Measurements from ENCODE around the gene MAPK6. TPM values are rescaled to one million over a fixed set of nuclear protein-coding genes. Genes with fewer than 3 reads are reported as not detected.
A peak's percentile ranks its signal among the peaks of the same experiment; 100 is the strongest.
"Not testable (repeated sequence)": the region's sequence is repeated elsewhere in the genome, so short reads cannot be mapped to it uniquely, and the experiment has no call there.

MAPK6 gene
- total and polyA plus RNA-seq, 2 donors = 16.4 to 20.1 TPM

DNA sequence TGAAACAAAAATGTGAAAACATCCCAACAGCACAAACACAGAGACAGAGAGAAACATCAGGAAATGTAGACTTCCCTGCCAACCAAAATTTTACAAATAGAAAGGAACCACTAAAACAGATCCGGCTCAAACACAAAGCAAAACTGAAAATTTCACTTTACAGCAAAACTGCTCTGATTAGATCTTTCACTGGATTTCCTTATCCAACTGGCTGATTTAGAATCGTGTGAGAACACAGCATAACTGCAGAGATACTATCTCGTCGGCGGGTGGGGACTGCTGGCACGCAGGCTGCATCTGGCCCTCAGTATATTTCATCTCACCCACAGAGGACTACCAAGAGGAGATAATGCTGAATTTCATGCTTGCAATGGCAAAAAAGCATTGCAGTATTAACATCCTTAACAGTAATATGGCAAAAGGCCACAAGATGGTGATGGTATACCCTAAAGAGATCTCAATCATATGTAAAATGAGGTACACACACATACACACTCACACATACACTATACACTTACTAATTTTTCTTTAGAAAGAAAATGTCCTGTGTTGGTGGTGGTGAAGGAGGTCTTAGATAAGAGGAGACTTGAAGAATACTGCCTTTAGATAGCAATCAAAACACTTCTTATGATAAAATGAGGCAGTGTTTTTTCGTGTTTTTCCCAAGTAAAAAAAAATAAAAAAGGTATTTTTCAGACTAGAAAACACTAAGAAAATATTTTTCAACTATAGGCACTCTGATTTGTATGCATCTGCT lies 36.8 kb upstream of the MAPK6 start:
- no peaks in the 10 kb centered on the region for H3K27me3 ChIP-seq (ENCODE audit: control insufficient read depth in 2 of 2, insufficient read depth in 1 of 2, low read length in 1 of 2)
- peak overlapping the region; percentile 24 to 40 for H3K4me3 ChIP-seq (ENCODE audit: low read length in 2 of 2)
- WGBS = 2% methylated on average over 7 of the region's 7 CpGs
- peaks cover 4 to 5% of the 10 kb centered on the region in 2 donors for H3K4me1 ChIP-seq (ENCODE audit: control insufficient read depth in 2 of 2, insufficient read depth in 2 of 2, low read length in 2 of 2)
- H3K9me3 ChIP-seq (ENCODE audit: control insufficient read depth in 2 of 2, insufficient read depth in 1 of 2, low read length in 1 of 2) = no peaks in the 10 kb centered on the region
- peak; percentile 37 to 89 (median 71) for DNase-seq (ENCODE audit: low read depth in 6 of 9, low spot score in 9 of 9)
- peak overlapping the region; percentile 83 to 85 for H3K27ac ChIP-seq (ENCODE audit: low read depth in 1 of 2, low read length in 1 of 2)
- no peaks in the 10 kb centered on the region for H3K36me3 ChIP-seq (ENCODE audit: control insufficient read depth in 2 of 2, insufficient read depth in 2 of 2, low read length in 1 of 2)

DNA sequence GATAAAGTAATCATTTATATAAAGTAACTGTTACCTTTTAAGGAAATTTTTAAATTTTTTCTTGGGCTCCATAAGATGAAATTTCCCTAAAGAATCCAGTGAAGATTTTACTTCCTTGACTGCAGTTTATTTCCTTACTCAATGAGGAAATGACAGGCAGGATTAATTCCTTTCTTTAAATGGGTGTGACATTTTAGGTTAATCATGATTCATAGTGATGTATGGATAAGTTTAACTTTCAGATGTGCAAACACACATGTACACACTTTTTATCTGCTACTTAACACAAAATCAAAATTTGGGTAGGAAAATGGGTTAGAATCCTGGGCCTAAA lies 36.3 kb upstream of the MAPK6 start:
- Histone ChIP-seq H3K4me3 (ENCODE audit: low read length in 2 of 2) (no peak overlapping the region), H3K36me3 (ENCODE audit: control insufficient read depth in 2 of 2, insufficient read depth in 2 of 2, low read length in 1 of 2) (no peaks in the 10 kb centered on the region), H3K9me3 (ENCODE audit: control insufficient read depth in 2 of 2, insufficient read depth in 1 of 2, low read length in 1 of 2) (no peaks in the 10 kb centered on the region), H3K27ac (ENCODE audit: low read depth in 1 of 2, low read length in 1 of 2) (peak overlapping the region in 1 of 2 donors; percentile 83), H3K27me3 (ENCODE audit: control insufficient read depth in 2 of 2, insufficient read depth in 1 of 2, low read length in 1 of 2) (no peaks in the 10 kb centered on the region), H3K4me1 (ENCODE audit: control insufficient read depth in 2 of 2, insufficient read depth in 2 of 2, low read length in 2 of 2) (peaks cover 4 to 5% of the 10 kb centered on the region in 2 donors)
- no peak for DNase-seq (ENCODE audit: low read depth in 6 of 9, low spot score in 9 of 9)

DNA sequence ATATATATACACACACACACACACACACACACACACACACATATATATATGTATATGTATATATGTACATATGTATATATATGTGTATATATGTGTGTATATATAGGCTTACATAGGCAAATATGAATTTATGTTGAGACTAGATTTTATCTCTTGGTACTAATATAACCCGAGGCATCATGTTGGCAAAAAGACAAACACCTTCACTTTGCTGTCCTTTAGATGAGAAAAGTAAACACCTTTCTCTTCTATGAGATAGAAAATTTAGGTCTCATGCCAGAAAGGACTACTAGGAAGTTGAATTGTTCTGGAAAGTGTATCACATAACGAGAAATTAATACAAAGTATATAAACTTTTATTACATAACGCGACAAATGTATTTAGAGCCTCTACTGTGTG lies 27.9 kb upstream of the MAPK6 start:
- no peak overlapping the region for H3K4me3 ChIP-seq (ENCODE audit: low read length in 2 of 2)
- WGBS = 95% methylated on average over 4 of the region's 4 CpGs
- no peaks in the 10 kb centered on the region for H3K27me3 ChIP-seq (ENCODE audit: control insufficient read depth in 2 of 2, insufficient read depth in 1 of 2, low read length in 1 of 2)
- DNase-seq (ENCODE audit: low read depth in 6 of 9, low spot score in 9 of 9) = no peak
- H3K36me3 ChIP-seq (ENCODE audit: control insufficient read depth in 2 of 2, insufficient read depth in 2 of 2, low read length in 1 of 2) = no peaks in the 10 kb centered on the region
- no peak overlapping the region for H3K27ac ChIP-seq (ENCODE audit: low read depth in 1 of 2, low read length in 1 of 2)
- no peaks in the 10 kb centered on the region for H3K9me3 ChIP-seq (ENCODE audit: control insufficient read depth in 2 of 2, insufficient read depth in 1 of 2, low read length in 1 of 2)
- H3K4me1 ChIP-seq (ENCODE audit: control insufficient read depth in 2 of 2, insufficient read depth in 2 of 2, low read length in 2 of 2) = no peaks in the 10 kb centered on the region

DNA sequence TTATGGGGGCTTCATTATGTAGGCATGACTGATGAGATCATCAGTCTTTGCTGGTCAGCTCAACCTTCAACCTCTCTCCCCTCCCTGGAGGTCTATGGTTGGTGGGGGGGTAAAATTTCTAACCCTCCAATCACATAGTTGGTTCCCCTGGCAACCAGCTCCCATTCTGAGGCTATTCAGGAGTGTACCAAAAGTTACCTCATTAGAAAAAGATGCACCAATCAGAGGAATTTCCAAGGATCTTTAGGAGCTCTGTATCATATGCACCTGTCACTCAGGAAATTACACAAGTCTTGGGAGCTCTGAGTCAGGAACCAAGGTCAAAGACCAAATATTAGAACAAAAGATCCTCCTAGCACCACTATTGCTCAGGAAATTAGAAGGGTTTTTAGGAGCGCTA lies 26.1 kb upstream of the MAPK6 start:
- no peaks in the 10 kb centered on the region for H3K36me3 ChIP-seq (ENCODE audit: control insufficient read depth in 2 of 2, insufficient read depth in 2 of 2, low read length in 1 of 2)
- WGBS = 97% methylated on average over 1 of the region's 1 CpG
- H3K9me3 ChIP-seq (ENCODE audit: control insufficient read depth in 2 of 2, insufficient read depth in 1 of 2, low read length in 1 of 2) = no peaks in the 10 kb centered on the region
- H3K27ac ChIP-seq (ENCODE audit: low read depth in 1 of 2, low read length in 1 of 2) = no peak overlapping the region
- no peaks in the 10 kb centered on the region for H3K4me1 ChIP-seq (ENCODE audit: control insufficient read depth in 2 of 2, insufficient read depth in 2 of 2, low read length in 2 of 2)
- no peaks in the 10 kb centered on the region for H3K27me3 ChIP-seq (ENCODE audit: control insufficient read depth in 2 of 2, insufficient read depth in 1 of 2, low read length in 1 of 2)
- no peak for DNase-seq (ENCODE audit: low read depth in 6 of 9, low spot score in 9 of 9)
- H3K4me3 ChIP-seq (ENCODE audit: low read length in 2 of 2) = no peak overlapping the region

DNA sequence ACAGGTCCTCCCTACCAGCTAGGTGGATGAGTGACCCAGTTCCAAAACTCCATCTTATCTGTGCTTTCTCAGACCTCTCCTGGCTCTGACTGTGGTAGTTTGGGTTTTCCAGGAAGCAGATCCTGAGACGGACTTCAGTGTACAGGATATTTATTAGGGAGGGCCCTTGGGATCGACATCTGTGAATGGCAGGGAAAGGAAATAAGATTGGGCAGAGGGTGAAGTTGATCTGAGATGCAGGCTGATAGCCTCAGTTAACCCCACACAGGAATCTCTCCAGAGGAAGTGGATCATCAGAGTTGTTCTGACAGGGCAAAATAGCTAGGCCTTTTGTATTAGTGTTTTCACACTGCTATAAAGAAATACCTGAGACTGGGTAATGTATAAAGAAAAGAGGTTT lies 16.7 kb upstream of the MAPK6 start:
- 91% methylated on average over 2 of the region's 2 CpGs for WGBS
- H3K36me3 ChIP-seq (ENCODE audit: control insufficient read depth in 2 of 2, insufficient read depth in 2 of 2, low read length in 1 of 2) = no peaks in the 10 kb centered on the region
- no peaks in the 10 kb centered on the region for H3K27me3 ChIP-seq (ENCODE audit: control insufficient read depth in 2 of 2, insufficient read depth in 1 of 2, low read length in 1 of 2)
- H3K27ac ChIP-seq (ENCODE audit: low read depth in 1 of 2, low read length in 1 of 2) = no peak overlapping the region
- peaks cover 0 to 3% of the 10 kb centered on the region in 2 donors for H3K4me1 ChIP-seq (ENCODE audit: control insufficient read depth in 2 of 2, insufficient read depth in 2 of 2, low read length in 2 of 2)
- DNase-seq (ENCODE audit: low read depth in 6 of 9, low spot score in 9 of 9) = no peak
- H3K9me3 ChIP-seq (ENCODE audit: control insufficient read depth in 2 of 2, insufficient read depth in 1 of 2, low read length in 1 of 2) = no peaks in the 10 kb centered on the region
- H3K4me3 ChIP-seq (ENCODE audit: low read length in 2 of 2) = no peak overlapping the region

DNA sequence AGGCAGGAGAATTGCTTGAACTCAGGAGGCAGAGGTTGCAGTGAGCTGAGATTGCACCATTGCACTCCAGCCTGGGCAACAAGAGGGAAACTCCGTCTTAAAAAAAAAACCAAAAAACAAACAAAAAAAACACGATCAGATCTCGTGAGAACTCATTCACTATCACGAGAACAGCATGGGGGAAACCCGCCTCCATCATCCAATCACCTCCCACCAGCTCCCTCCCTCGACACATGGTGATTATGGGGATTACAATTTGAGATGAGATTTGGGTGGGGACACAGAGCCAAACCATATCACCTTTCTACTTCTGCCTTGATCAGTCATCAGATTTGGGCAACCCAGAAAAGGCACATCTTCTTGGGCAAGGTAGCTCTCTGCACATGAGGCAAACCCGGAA lies 15.9 kb upstream of the MAPK6 start:
- H3K27me3 ChIP-seq (ENCODE audit: control insufficient read depth in 2 of 2, insufficient read depth in 1 of 2, low read length in 1 of 2); H3K4me1 ChIP-seq (ENCODE audit: control insufficient read depth in 2 of 2, insufficient read depth in 2 of 2, low read length in 2 of 2); H3K4me3 ChIP-seq (ENCODE audit: low read length in 2 of 2); DNase-seq (ENCODE audit: low read depth in 6 of 9, low spot score in 9 of 9); H3K27ac ChIP-seq (ENCODE audit: low read depth in 1 of 2, low read length in 1 of 2); H3K9me3 ChIP-seq (ENCODE audit: control insufficient read depth in 2 of 2, insufficient read depth in 1 of 2, low read length in 1 of 2); H3K36me3 ChIP-seq (ENCODE audit: control insufficient read depth in 2 of 2, insufficient read depth in 2 of 2, low read length in 1 of 2): not testable (repeated sequence)
- 96% methylated on average over 7 of the region's 7 CpGs for WGBS

- WGBS = 98% methylated on average over 1 of the region's 1 CpG
- Histone ChIP-seq H3K4me1 (ENCODE audit: control insufficient read depth in 2 of 2, insufficient read depth in 2 of 2, low read length in 2 of 2) (peaks cover 0 to 7% of the 10 kb centered on the region in 2 donors), H3K36me3 (ENCODE audit: control insufficient read depth in 2 of 2, insufficient read depth in 2 of 2, low read length in 1 of 2) (no peaks in the 10 kb centered on the region), H3K9me3 (ENCODE audit: control insufficient read depth in 2 of 2, insufficient read depth in 1 of 2, low read length in 1 of 2) (no peaks in the 10 kb centered on the region), H3K27me3 (ENCODE audit: control insufficient read depth in 2 of 2, insufficient read depth in 1 of 2, low read length in 1 of 2) (no peaks in the 10 kb centered on the region), H3K4me3 (ENCODE audit: low read length in 2 of 2) (no peak overlapping the region), H3K27ac (ENCODE audit: low read depth in 1 of 2, low read length in 1 of 2) (no peak overlapping the region)
- no peak for DNase-seq (ENCODE audit: low read depth in 6 of 9, low spot score in 9 of 9)
Measured at GRCh38 chr15:52003710-52004109, 15.3 kb upstream of the MAPK6 start.

DNA sequence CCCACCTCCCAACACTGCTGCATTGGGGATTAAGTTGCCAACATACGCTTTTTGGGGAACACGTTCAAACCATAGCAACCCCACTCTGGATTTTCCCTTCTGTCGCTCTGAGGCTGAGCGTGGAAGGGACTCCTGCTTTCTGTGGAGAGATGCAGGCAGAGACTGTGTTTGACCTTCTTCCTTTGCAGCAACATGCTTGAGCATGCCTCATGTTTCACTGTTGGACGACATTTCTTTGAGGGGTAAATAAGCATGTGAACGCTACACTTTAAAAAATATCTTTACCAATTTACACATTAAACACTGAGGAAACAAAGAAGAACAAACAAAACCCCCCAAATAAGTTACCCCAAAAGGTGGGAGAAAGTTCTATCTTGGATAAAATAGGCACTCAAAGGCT lies 14.2 kb upstream of the MAPK6 start:
- Histone ChIP-seq H3K4me1 (ENCODE audit: control insufficient read depth in 2 of 2, insufficient read depth in 2 of 2, low read length in 2 of 2) (peaks cover 0 to 8% of the 10 kb centered on the region in 2 donors), H3K27ac (ENCODE audit: low read depth in 1 of 2, low read length in 1 of 2) (no peak overlapping the region)
- 95% methylated on average over 6 of the region's 6 CpGs for WGBS

DNA sequence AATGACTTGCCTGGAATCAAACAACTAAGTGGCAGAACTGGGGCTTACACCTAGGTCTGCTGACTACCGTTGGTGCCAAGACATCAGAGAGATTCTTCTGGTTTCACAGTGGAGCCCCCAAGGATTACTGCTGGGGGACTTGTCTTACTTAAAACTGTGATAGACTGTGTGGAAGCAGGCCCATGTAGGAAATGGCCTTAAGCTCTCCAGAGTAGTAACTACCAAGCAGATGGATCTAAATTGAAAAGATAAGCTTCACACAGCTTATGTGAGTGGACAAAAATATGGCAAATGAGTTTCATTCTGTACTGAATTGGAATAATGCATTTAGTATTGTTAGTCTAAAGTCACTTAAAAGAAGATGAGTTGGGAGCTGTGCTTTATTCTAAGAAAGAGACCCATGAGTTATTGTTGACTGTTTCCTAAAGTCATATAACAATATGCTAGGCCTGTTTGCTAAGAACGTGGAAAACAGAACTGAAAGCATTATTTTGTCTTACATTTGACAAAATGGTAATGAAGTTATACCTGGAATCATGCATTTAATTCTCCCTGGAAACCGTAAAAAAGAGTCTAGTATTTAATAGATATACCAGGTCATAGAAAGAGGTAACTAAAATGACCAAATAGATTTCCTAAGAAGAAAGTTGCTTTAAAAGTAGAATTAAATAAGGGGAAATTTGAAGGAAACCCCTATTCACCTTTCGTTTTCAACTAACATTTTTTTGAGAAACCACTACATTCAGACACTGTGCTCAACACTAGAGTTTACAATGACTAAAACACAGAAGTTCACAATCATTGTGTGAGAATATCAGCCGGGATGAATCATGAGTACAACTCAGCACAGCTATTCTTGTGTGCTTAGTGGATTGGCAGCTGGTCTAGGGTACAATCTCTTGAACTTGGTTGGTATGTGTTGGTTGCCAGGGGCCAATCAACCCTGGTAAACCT lies 13.0 kb upstream of the MAPK6 start:
- WGBS = 93% methylated on average over 5 of the region's 5 CpGs
- Histone ChIP-seq H3K4me1 (ENCODE audit: control insufficient read depth in 2 of 2, insufficient read depth in 2 of 2, low read length in 2 of 2) (peaks cover 0 to 8% of the 10 kb centered on the region in 2 donors), H3K36me3 (ENCODE audit: control insufficient read depth in 2 of 2, insufficient read depth in 2 of 2, low read length in 1 of 2) (no peaks in the 10 kb centered on the region), H3K9me3 (ENCODE audit: control insufficient read depth in 2 of 2, insufficient read depth in 1 of 2, low read length in 1 of 2) (no peaks in the 10 kb centered on the region), H3K27me3 (ENCODE audit: control insufficient read depth in 2 of 2, insufficient read depth in 1 of 2, low read length in 1 of 2) (no peaks in the 10 kb centered on the region), H3K4me3 (ENCODE audit: low read length in 2 of 2) (no peak overlapping the region), H3K27ac (ENCODE audit: low read depth in 1 of 2, low read length in 1 of 2) (no peak overlapping the region)
- DNase-seq (ENCODE audit: low read depth in 6 of 9, low spot score in 9 of 9) = no peak

More for the DNA sequence above, 14.2 kb upstream of the MAPK6 start:
- H3K36me3 ChIP-seq (ENCODE audit: control insufficient read depth in 2 of 2, insufficient read depth in 2 of 2, low read length in 1 of 2) = no peaks in the 10 kb centered on the region
- DNase-seq (ENCODE audit: low read depth in 6 of 9, low spot score in 9 of 9) = no peak
- no peaks in the 10 kb centered on the region for H3K9me3 ChIP-seq (ENCODE audit: control insufficient read depth in 2 of 2, insufficient read depth in 1 of 2, low read length in 1 of 2)
- no peaks in the 10 kb centered on the region for H3K27me3 ChIP-seq (ENCODE audit: control insufficient read depth in 2 of 2, insufficient read depth in 1 of 2, low read length in 1 of 2)
- H3K4me3 ChIP-seq (ENCODE audit: low read length in 2 of 2) = no peak overlapping the region

Data from thymus (tissue), 11 donors.